Heart left ventricle (tissue), 16 donors: ENCODE measurements around the gene POLR3H. TPM values are rescaled to one million over a fixed set of nuclear protein-coding genes. Genes with fewer than 3 reads are reported as not detected.

Experiments used
- ATAC-seq, 4 donors: fragments of 200-7000 bp; cut with Tn5 transposase; one replicate each; pipeline ENCODE4 v1.9.1; 2020 to 2022; ENCODE audit warnings: moderate library complexity in 4 of 4, mild to moderate bottlenecking in 3 of 4, moderate number of reproducible peaks in 1 of 4
- DNase-seq, 5 donors: peaks; one replicate each; pipeline ENCODE4 v3.0.0-alpha.2; 2020
- H3K27ac ChIP-seq, 12 donors: fragments of 200-600 bp; sonication (generic) in 4 of 12; one replicate each; pipeline versions ENCODE4 v1.5.0 to v1.8.0; 2016 to 2022; ENCODE audit warnings: mild to moderate bottlenecking in 2 of 12
- H3K27me3 ChIP-seq, 9 donors: fragments of 200-600 bp; sonication (generic) in 2 of 9; one replicate each; pipeline versions ENCODE4 v1.5.1 to v1.8.0; 2016 to 2022; ENCODE audit warnings: mild to moderate bottlenecking in 3 of 9
- H3K36me3 ChIP-seq, 9 donors: fragments of 200-600 bp; sonication (generic) in 2 of 9; one replicate each; pipeline versions ENCODE4 v1.5.0 to v1.8.0; 2018 to 2022; ENCODE audit warnings: mild to moderate bottlenecking in 2 of 9
- H3K4me1 ChIP-seq, 12 donors: fragments of 200-600 bp; sonication (generic) in 4 of 12; one replicate each; pipeline versions ENCODE4 v1.5.0 to v1.8.0; 2016 to 2022; ENCODE audit warnings: mild to moderate bottlenecking in 3 of 12
- H3K4me3 ChIP-seq, 12 donors: fragments of 200-600 bp; sonication (generic) in 4 of 12; one replicate each; pipeline versions ENCODE4 v1.5.0 to v1.8.0; 2017 to 2022; ENCODE audit warnings: mild to moderate bottlenecking in 9 of 12, moderate library complexity in 4 of 12
- H3K9me3 ChIP-seq, 12 donors: fragments of 200-600 bp; sonication (generic) in 4 of 12; one replicate each; pipeline versions ENCODE4 v1.5.0 to v1.8.0; 2016 to 2022; ENCODE audit warnings: mild to moderate bottlenecking in 1 of 12
- CTCF ChIP-seq, 12 donors: fragments of 200-600 bp; sonication (generic) in 4 of 12; IDR thresholded peaks; one replicate each; pipeline versions ENCODE4 v1.5.0 to v1.8.0; 2018 to 2022; ENCODE audit warnings: antibody characterized with exemption in 12 of 12, mild to moderate bottlenecking in 5 of 12
- POLR2A ChIP-seq, 2 donors: fragments of 450-650 bp; IDR thresholded peaks; one replicate each; pipeline ENCODE4 v1.6.1; 2017; ENCODE audit warnings: antibody characterized with exemption in 2 of 2, mild to moderate bottlenecking in 2 of 2, moderate library complexity in 2 of 2
- WGBS, 4 donors: extraction: QIAGEN DNeasy Blood & Tissue Kit in 2 of 4; methylation state at CpG; one replicate each; pipeline versions ENCODE4 v1.1.5 to v1.1.7; 2013 to 2018; 5-methylcytosine and 5-hydroxymethylcytosine counted together
- intact Hi-C, 10 donors: fragments of 100-400 bp; cut with DNase I; formaldehyde crosslinking; loops; one replicate each; pipeline versions ENCODE4 v1.11.1 to v1.14.2; 2022
- polyA plus RNA-seq, 2 donors: library from polyadenylated mRNA; stranded (reverse); fragments of 200-250 nt; gene quantifications; one replicate each; pipeline ENCODE4 v1.2.3, GENCODE V29; 2013
- total RNA-seq, 9 donors: library from RNA; depleted of rRNA in 2 of 9; stranded (reverse); fragments of >200 nt in 2 of 9; fragmentation: NEBNext Ultra II Directional in 3 of 9; extraction: Animal tissue kit (Norgen Biotek cat#: 25700) in 3 of 9; gene quantifications; one replicate each; pipeline versions ENCODE4 v1.1.0 to v1.2.4, GENCODE V29; 2016 to 2023
- donor health status: ischemic (EF 13 %, LVEDD 7.1; RV severe dilation, severe dysfunction).
- donor health status: healthy with polysubstance abuse.
- donor health status: DM: no; HTN: yes; CAD: no.
- donor health status: DM: no; HTN: no; CAD: no.
- donor health status: ischemic (EF 25% LVEDD 6.9; RV normal size, moderate dysfunction).
- donor health status: ischemic (EF 25% LVEDD 5.7; RV mildly dilated, moderate dysfunction).
- donor health status: healthy.
- donor health status: DM: yes; HTN: yes; CAD: no.
- donor health status: ischemic (EF 35%, LVEDD 5.7; RV mildly dilated, moderate dysfunction).
- donor health status: nonischemic (EF 11% LVEDD 7.7; RV severe dilation, severe dysfunction).
- donor health status: DM: yes; HTN: yes; CAD: no.
- donor health status: PGD.
- donor health status: ischemic (EF 29% LVEDD 5.4; RV normal size, mild dysfunction).
- donor health status: nonischemic (EF 23%, LVEDD 6.1; RV moderate dilation, normal function).

The POLR3H gene
- total and polyA plus RNA-seq, 11 donors: 12.2 to 31.2 (median 19.3) TPM

DNA sequence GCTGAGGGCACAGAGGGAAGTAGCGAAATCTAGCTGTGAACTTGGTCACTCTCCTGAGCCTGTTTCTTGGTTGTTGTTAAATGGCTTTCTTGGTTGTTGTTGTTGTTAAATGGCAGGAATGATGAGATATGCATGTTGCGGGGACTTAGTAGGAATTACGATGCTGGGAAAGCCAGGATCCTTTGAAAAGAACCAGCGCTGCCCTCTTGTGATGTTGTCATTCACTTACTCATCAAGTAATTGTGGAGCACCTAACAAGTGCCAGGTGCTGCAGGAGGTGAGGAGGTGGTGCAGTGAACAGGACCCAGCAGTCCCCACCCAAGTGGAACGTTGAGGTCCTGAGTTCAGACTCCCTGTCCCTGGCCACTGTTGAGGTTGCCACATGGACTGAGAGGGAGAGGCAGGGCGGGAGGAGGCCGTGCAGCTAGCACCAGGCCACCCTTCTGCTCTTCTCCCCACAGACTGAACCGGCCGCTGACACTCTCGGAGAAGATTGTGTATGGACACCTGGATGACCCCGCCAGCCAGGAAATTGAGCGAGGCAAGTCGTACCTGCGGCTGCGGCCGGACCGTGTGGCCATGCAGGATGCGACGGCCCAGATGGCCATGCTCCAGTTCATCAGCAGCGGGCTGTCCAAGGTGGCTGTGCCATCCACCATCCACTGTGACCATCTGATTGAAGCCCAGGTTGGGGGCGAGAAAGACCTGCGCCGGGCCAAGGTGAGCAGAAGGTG is 36.8 kb downstream of the POLR3H start:
- Histone ChIP-seq H3K4me3 (no peak overlapping the region), H3K36me3 (peaks cover 0 to 88% (median 65%) of the 10 kb centered on the region in 9 donors), H3K27me3 (no peaks in the 10 kb centered on the region), H3K4me1 (peaks cover 0 to 90% (median 41%) of the 10 kb centered on the region in 12 donors), H3K9me3 (no peaks in the 10 kb centered on the region), H3K27ac (peak overlapping the region in 9 of 12 donors; percentile 1 to 89 (median 53))
- 62 to 81% (median 74%) methylated on average over 13 to 23 of the region's 23 CpGs for WGBS, 4 donors
- TF ChIP-seq POLR2A (IDR thresholded peaks at IDR 0.05) (no peak), CTCF (IDR thresholded peaks at IDR 0.05) (no peak)
- ATAC-seq (no peak), DNase-seq (no peak)
- intact Hi-C loops: loop anchor here in 4 of 10 donors (5.0 kb wide), 1 partner anchor 35 kb away; no protein-coding TSS in a partner anchor

DNA sequence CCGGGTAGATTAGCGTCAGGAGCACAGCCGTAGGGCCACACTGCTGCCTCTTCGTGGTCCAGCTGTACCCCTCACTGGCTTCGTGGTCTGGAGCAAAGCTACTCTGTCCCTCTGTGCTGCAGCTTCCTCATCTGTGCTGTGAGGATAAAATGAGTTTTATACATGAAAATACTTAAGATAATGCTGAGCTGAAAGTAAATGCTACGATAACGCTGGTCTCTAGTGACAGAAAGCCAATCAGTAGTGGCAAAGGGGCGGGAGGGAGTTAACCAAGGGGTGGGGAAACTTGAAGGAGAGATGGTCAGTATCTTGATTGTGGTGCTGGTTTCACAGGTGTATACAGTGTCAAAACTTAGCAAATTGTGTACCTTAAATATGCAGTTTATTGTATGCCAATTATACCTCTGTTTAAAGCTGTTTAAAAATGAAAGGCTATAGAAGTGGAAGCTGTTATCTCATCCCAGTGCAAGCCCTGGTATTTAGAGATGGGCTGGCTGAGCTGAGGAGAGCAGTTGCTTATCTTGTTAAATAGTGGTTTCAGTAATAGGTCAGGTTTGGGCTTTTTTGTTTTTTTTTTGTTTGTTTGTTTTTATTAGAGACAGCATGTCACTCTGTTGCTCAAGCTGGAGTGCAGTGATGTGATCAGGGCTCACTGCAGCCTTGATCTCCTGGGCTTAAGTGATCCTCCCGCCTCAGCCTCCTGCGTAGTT is 38.6 kb downstream of the POLR3H start:
- Histone ChIP-seq H3K27me3 (no peaks in the 10 kb centered on the region), H3K36me3 (peaks cover 0 to 90% (median 68%) of the 10 kb centered on the region in 9 donors), H3K4me3 (no peak overlapping the region), H3K9me3 (no peaks in the 10 kb centered on the region), H3K27ac (peak overlapping the region in 5 of 12 donors; percentile 34 to 89 (median 50)), H3K4me1 (peaks cover 0 to 89% (median 39%) of the 10 kb centered on the region in 12 donors)
- intact Hi-C loops: loop anchor here in 4 of 10 donors (5.0 kb wide), 1 partner anchor 33 kb away; no protein-coding TSS in a partner anchor
- TF ChIP-seq POLR2A (IDR thresholded peaks at IDR 0.05): no peak
- no peak for TF ChIP-seq CTCF (IDR thresholded peaks at IDR 0.05)
- ATAC-seq (no peak), DNase-seq (no peak)
- WGBS, 4 donors: 66 to 77% (median 76%) methylated on average over 10 of the region's 10 CpGs

DNA sequence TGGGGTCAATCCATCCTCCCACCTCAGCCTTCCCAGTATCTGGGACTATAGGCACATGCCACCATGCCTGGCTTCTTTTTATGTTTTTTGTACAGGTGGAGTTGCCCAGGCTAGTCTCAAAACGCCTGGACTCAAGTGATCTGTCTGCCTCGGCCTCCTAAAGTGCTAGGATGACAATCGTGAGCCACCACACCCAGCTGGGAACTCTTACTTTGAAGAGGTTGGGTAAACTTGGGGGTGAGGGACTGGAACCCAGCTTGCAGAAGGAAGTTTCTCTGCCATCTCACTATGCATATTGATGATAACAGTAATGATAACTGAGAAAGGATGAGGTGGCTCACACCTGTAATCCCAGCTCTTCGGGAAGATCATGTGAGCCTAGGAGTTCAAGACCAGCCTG is 39.5 kb downstream of the POLR3H start:
- Histone ChIP-seq H3K9me3 (no peaks in the 10 kb centered on the region), H3K27ac (peak overlapping the region in 9 of 12 donors; percentile 26 to 89 (median 43)), H3K4me1 (peaks cover 0 to 91% (median 41%) of the 10 kb centered on the region in 12 donors), H3K4me3 (no peak overlapping the region), H3K36me3 (peaks cover 0 to 90% (median 68%) of the 10 kb centered on the region in 9 donors), H3K27me3 (no peaks in the 10 kb centered on the region)
- TF ChIP-seq POLR2A (IDR thresholded peaks at IDR 0.05): no peak
- TF ChIP-seq CTCF (IDR thresholded peaks at IDR 0.05): no peak
- 62 to 77% (median 69%) methylated on average over 4 of the region's 4 CpGs for WGBS, 4 donors
- no peak for ATAC-seq
- intact Hi-C loops: loop anchor here in 4 of 10 donors (5.0 kb wide), 1 partner anchor 33 kb away; no protein-coding TSS in a partner anchor
- no peak for DNase-seq

DNA sequence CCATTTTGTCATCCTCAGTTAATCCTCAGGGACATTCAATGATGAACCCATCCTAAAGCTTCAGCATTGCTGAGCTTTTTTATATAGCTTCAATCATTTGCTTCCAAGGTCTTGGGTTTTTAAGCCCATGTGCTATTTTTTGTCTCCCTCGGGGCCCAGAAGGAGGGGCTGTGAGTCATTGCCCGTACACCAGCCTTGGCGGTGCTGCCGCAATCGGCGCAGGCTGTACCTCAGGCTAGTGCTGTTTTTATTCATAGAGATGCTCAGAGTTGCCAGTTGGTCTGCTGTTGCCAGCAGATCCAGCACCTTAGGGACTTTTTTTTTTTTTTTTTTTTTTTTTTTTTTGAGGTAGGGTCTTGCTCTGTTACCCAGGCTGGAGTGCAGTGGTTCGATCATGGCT is 39.9 kb downstream of the POLR3H start:
- Histone ChIP-seq H3K36me3 (peaks cover 0 to 92% (median 69%) of the 10 kb centered on the region in 9 donors), H3K27ac (peak overlapping the region in 11 of 12 donors; percentile 21 to 89 (median 53)), H3K27me3 (no peaks in the 10 kb centered on the region), H3K4me1 (peaks cover 0 to 90% (median 45%) of the 10 kb centered on the region in 12 donors), H3K4me3 (no peak overlapping the region), H3K9me3 (no peaks in the 10 kb centered on the region)
- peak in 4 of 5 donors; percentile 61 to 83 (median 72) for DNase-seq
- peak; percentile 57 to 84 (median 77) for ATAC-seq
- intact Hi-C loops: no loop called here
- TF ChIP-seq POLR2A (IDR thresholded peaks at IDR 0.05) (no peak), CTCF (IDR thresholded peaks at IDR 0.05) (no peak)
- WGBS, 4 donors: 25 to 50% (median 41%) methylated on average over 7 of the region's 7 CpGs
